DND-41 (cell line): Measurements from ENCODE around the gene ACTG1.

Experiments
- ATAC-seq: fragments of 200-7000 bp; cut with Tn5 transposase; 3 replicates; pipeline ENCODE4 v1.9.1; 2021; ENCODE audit warnings: low read depth; ENCODE audit not compliant: insufficient read depth
- DNase-seq: peaks from one replicate; pipeline ENCODE4 v3.0.0-alpha.2; 2020
- H2AFZ ChIP-seq: 2 replicates; pipeline ENCODE4 v1.6.0; 2012; ENCODE audit warnings: low read depth, low read length
- H3K27ac ChIP-seq: 2 replicates; pipeline ENCODE4 v1.5.1; 2012; ENCODE audit warnings: low read length, inconsistent platforms
- H3K27me3 ChIP-seq: fragments of 200-600 bp; sonication (generic); 2 replicates; pipeline ENCODE4 v1.6.0; 2012; ENCODE audit warnings: low read length, mild to moderate bottlenecking, inconsistent platforms; ENCODE audit not compliant: insufficient read depth, poor library complexity
- H3K36me3 ChIP-seq: 2 replicates; pipeline ENCODE4 v1.5.1; 2012; ENCODE audit warnings: low read length, inconsistent platforms; ENCODE audit not compliant: insufficient read depth
- H3K4me1 ChIP-seq: 2 replicates; pipeline ENCODE4 v1.5.1; 2012; ENCODE audit warnings: mild to moderate bottlenecking, low read length; ENCODE audit not compliant: insufficient read depth
- H3K4me2 ChIP-seq: 2 replicates; pipeline ENCODE4 v1.6.0; 2012; ENCODE audit warnings: mild to moderate bottlenecking, moderate library complexity, low read length, inconsistent platforms; ENCODE audit not compliant: insufficient read depth
- H3K4me3 ChIP-seq, 2 experiments: fragments of 200-600 bp in 1 of 2; shearing (Covaris generic) in 1 of 2; 2 replicates each; pipeline ENCODE4 v1.5.1; 2012 to 2016; ENCODE audit warnings: inconsistent platforms in 2 of 2, low read length in 2 of 2, mild to moderate bottlenecking in 2 of 2, low read depth in 1 of 2, moderate library complexity in 1 of 2
- H3K79me2 ChIP-seq: 2 replicates; pipeline ENCODE4 v1.6.0; 2012; ENCODE audit warnings: low read length, inconsistent platforms; ENCODE audit not compliant: insufficient read depth
- H3K9ac ChIP-seq: 2 replicates; pipeline ENCODE4 v1.6.0; 2012; ENCODE audit warnings: low read depth, mild to moderate bottlenecking, inconsistent platforms, low read length, moderate library complexity
- H3K9me3 ChIP-seq: 2 replicates; pipeline ENCODE4 v1.5.1; 2012; ENCODE audit warnings: low read length, moderate library complexity, mild to moderate bottlenecking, inconsistent platforms; ENCODE audit not compliant: insufficient read depth, severe bottlenecking
- H4K20me1 ChIP-seq: 2 replicates; pipeline ENCODE4 v1.6.0; 2012; ENCODE audit warnings: low read length; ENCODE audit not compliant: insufficient read depth
- EZH2 ChIP-seq: IDR thresholded peaks from 3 replicates; pipeline ENCODE4 v1.6.1; 2012; ENCODE audit warnings: borderline replicate concordance, low read depth, mild to moderate bottlenecking, moderate library complexity, low read length, inconsistent platforms; ENCODE audit not compliant: severe bottlenecking
- TF ChIP-seq, protein P1 (sequence below): IDR thresholded peaks from 2 replicates; pipeline ENCODE4 v1.5.1; 2012; ENCODE audit warnings: borderline replicate concordance, low read length, moderate library complexity, mild to moderate bottlenecking; ENCODE audit not compliant: poor library complexity, severe bottlenecking; ENCODE audit errors: extremely low read depth

The ACTG1 gene

GRCh38 chr17:81518113-81518784 is 5.7 kb upstream of the ACTG1 start:
- no peaks in the 10 kb centered on the region for H3K9me3 ChIP-seq
- no peak overlapping the region for H3K9ac ChIP-seq
- no peak overlapping the region for H2AFZ ChIP-seq
- H3K36me3 ChIP-seq: no peaks in the 10 kb centered on the region; the same call in 1 of the 2 replicates
- no peaks in the 10 kb centered on the region for H3K27me3 ChIP-seq
- H3K27ac ChIP-seq: no peak overlapping the region
- DNase-seq: no peak
- TF ChIP-seq, protein P1, sequence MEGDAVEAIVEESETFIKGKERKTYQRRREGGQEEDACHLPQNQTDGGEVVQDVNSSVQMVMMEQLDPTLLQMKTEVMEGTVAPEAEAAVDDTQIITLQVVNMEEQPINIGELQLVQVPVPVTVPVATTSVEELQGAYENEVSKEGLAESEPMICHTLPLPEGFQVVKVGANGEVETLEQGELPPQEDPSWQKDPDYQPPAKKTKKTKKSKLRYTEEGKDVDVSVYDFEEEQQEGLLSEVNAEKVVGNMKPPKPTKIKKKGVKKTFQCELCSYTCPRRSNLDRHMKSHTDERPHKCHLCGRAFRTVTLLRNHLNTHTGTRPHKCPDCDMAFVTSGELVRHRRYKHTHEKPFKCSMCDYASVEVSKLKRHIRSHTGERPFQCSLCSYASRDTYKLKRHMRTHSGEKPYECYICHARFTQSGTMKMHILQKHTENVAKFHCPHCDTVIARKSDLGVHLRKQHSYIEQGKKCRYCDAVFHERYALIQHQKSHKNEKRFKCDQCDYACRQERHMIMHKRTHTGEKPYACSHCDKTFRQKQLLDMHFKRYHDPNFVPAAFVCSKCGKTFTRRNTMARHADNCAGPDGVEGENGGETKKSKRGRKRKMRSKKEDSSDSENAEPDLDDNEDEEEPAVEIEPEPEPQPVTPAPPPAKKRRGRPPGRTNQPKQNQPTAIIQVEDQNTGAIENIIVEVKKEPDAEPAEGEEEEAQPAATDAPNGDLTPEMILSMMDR: no peak
- TF ChIP-seq EZH2: no peak
- no peak for ATAC-seq
- no peak overlapping the region for H3K4me3 ChIP-seq
- peaks cover 23% of the 10 kb centered on the region for H3K4me1 ChIP-seq
- H3K4me2 ChIP-seq: no peak overlapping the region
- H4K20me1 ChIP-seq: peaks cover 28% of the 10 kb centered on the region
- H3K79me2 ChIP-seq: peaks cover 38% of the 10 kb centered on the region

GRCh38 chr17:81517339-81518112 is 4.9 kb upstream of the ACTG1 start:
- TF ChIP-seq EZH2: no peak
- TF ChIP-seq, protein P1: no peak

DNA sequence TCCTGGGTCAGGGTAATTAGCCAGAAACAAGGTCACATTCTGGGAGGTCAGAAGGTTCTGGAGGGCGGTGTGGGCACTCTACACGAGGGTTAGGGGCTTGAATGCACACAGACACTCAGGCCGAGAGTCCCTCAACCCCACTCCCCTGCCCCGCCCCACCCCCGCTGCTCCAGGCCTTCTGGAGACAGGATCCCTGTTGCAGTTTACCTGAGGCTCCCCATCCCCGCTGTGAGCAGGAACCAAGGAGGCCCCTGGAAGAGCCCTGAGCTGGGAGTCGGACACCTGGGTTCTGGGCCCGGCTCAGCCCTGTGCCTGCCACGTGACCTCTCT is 4.4 kb upstream of the ACTG1 start:
- Histone ChIP-seq H3K4me3 (no peak overlapping the region), H3K36me3 (peaks cover 6% of the 10 kb centered on the region), H3K27me3 (no peaks in the 10 kb centered on the region), H3K9ac (peak overlapping the region; percentile 99; the same call in 1 of the 2 replicates), H3K27ac (no peak overlapping the region), H3K9me3 (no peaks in the 10 kb centered on the region), H4K20me1 (peaks cover 33% of the 10 kb centered on the region), H3K4me2 (peak overlapping the region; percentile 73; the same call in 1 of the 2 replicates), H3K79me2 (peaks cover 48% of the 10 kb centered on the region), H2AFZ (no peak overlapping the region), H3K4me1 (peaks cover 23% of the 10 kb centered on the region)
- no peak for ATAC-seq
- DNase-seq: no peak
- TF ChIP-seq, protein P1: no peak
- no peak for TF ChIP-seq EZH2

More at GRCh38 chr17:81517339-81518112, 4.9 kb upstream of the ACTG1 start:
- Histone ChIP-seq H3K4me3 (no peak overlapping the region), H3K9ac (0 out of 2 replicates have a peak overlapping the region, but pooled peaks have one; percentile 99), H3K9me3 (no peaks in the 10 kb centered on the region), H3K4me1 (peaks cover 23% of the 10 kb centered on the region), H3K36me3 (peaks cover under 1% of the 10 kb centered on the region; the same call in 1 of the 2 replicates), H3K27me3 (no peaks in the 10 kb centered on the region), H3K79me2 (peaks cover 43% of the 10 kb centered on the region), H2AFZ (no peak overlapping the region), H3K4me2 (no peak overlapping the region), H4K20me1 (peaks cover 28% of the 10 kb centered on the region), H3K27ac (no peak overlapping the region)
- DNase-seq (no peak), ATAC-seq (no peak)
